ENCODE data around the gene RBM38. TPM values are rescaled to one million over a fixed set of nuclear protein-coding genes. Genes with fewer than 3 reads are reported as not detected.
"Not testable (repeated sequence)": the region's sequence is repeated elsewhere in the genome, so short reads cannot be mapped to it uniquely, and the experiment has no call there.

RBM38 gene
- total RNA-seq, 1 donor from 2014 or later, result 16.6 TPM

- peaks cover 6% of the 10 kb centered on the region for H3K27me3 Mint-ChIP-seq (ENCODE audit: unreplicated experiment)
- DNase-seq, result no peak
- H3K27ac Mint-ChIP-seq (ENCODE audit: unreplicated experiment), result no peak overlapping the region
Measured at GRCh38 chr20:57426831-57427230, 35.6 kb downstream of the RBM38 start.

GRCh38 chr20:57428324-57429158, 37.3 kb downstream of the RBM38 start:
- H3K4me3 Mint-ChIP-seq (ENCODE audit: unreplicated experiment), result no peak overlapping the region
- peaks cover 8% of the 10 kb centered on the region for H3K9me3 Mint-ChIP-seq (ENCODE audit: unreplicated experiment)
- DNase-seq, result no peak
- no peak overlapping the region for H3K27ac Mint-ChIP-seq (ENCODE audit: unreplicated experiment)
- peaks cover 5% of the 10 kb centered on the region for H3K36me3 Mint-ChIP-seq (ENCODE audit: unreplicated experiment)
- no peak for TF ChIP-seq CTCF (IDR thresholded peaks at IDR 0.05; ENCODE audit: partially characterized antibody, unreplicated experiment)
- H3K4me1 Mint-ChIP-seq (ENCODE audit: low read depth, unreplicated experiment), result peaks cover 9% of the 10 kb centered on the region
- peaks cover 6% of the 10 kb centered on the region for H3K27me3 Mint-ChIP-seq (ENCODE audit: unreplicated experiment)

More at GRCh38 chr20:57426831-57427230, 35.6 kb downstream of the RBM38 start:
- no peak for TF ChIP-seq CTCF (IDR thresholded peaks at IDR 0.05; ENCODE audit: partially characterized antibody, unreplicated experiment)
- peaks cover 5% of the 10 kb centered on the region for H3K36me3 Mint-ChIP-seq (ENCODE audit: unreplicated experiment)
- H3K4me1 Mint-ChIP-seq (ENCODE audit: low read depth, unreplicated experiment), result peaks cover 9% of the 10 kb centered on the region
- peaks cover 8% of the 10 kb centered on the region for H3K9me3 Mint-ChIP-seq (ENCODE audit: unreplicated experiment)
- no peak overlapping the region for H3K4me3 Mint-ChIP-seq (ENCODE audit: unreplicated experiment)

GRCh38 chr20:57429159-57429496, 37.9 kb downstream of the RBM38 start:
- Mint-ChIP-seq H3K36me3 (ENCODE audit: unreplicated experiment) (peaks cover 5% of the 10 kb centered on the region), H3K4me1 (ENCODE audit: low read depth, unreplicated experiment) (peaks cover 11% of the 10 kb centered on the region), H3K27ac (ENCODE audit: unreplicated experiment) (no peak overlapping the region), H3K4me3 (ENCODE audit: unreplicated experiment) (no peak overlapping the region), H3K9me3 (ENCODE audit: unreplicated experiment) (peaks cover 8% of the 10 kb centered on the region), H3K27me3 (ENCODE audit: unreplicated experiment) (peaks cover 6% of the 10 kb centered on the region)
- TF ChIP-seq CTCF (IDR thresholded peaks at IDR 0.05; ENCODE audit: partially characterized antibody, unreplicated experiment), result no peak
- no peak for DNase-seq

GRCh38 chr20:57429580-57430200, 38.5 kb downstream of the RBM38 start:
- TF ChIP-seq CTCF (IDR thresholded peaks at IDR 0.05; ENCODE audit: partially characterized antibody, unreplicated experiment), result no peak
- Mint-ChIP-seq H3K9me3 (ENCODE audit: unreplicated experiment) (peaks cover 10% of the 10 kb centered on the region), H3K4me3 (ENCODE audit: unreplicated experiment) (peak overlapping the region; percentile 12), H3K36me3 (ENCODE audit: unreplicated experiment) (peaks cover 5% of the 10 kb centered on the region), H3K4me1 (ENCODE audit: low read depth, unreplicated experiment) (peaks cover 16% of the 10 kb centered on the region), H3K27me3 (ENCODE audit: unreplicated experiment) (peaks cover 6% of the 10 kb centered on the region), H3K27ac (ENCODE audit: unreplicated experiment) (no peak overlapping the region)
- no peak for DNase-seq

GRCh38 chr20:57430201-57430596, 39.0 kb downstream of the RBM38 start:
- H3K27ac Mint-ChIP-seq (ENCODE audit: unreplicated experiment); DNase-seq; H3K9me3 Mint-ChIP-seq (ENCODE audit: unreplicated experiment); H3K27me3 Mint-ChIP-seq (ENCODE audit: unreplicated experiment); H3K36me3 Mint-ChIP-seq (ENCODE audit: unreplicated experiment); H3K4me3 Mint-ChIP-seq (ENCODE audit: unreplicated experiment): not testable (repeated sequence)
- peaks cover 14% of the 10 kb centered on the region for H3K4me1 Mint-ChIP-seq (ENCODE audit: low read depth, unreplicated experiment)

Data from glutamatergic neuron (in vitro differentiated cells).